ENCODE data around the gene VTN.
A peak's percentile ranks its signal among the peaks of the same experiment; 100 is the strongest.
"Not testable (repeated sequence)": the region's sequence is repeated elsewhere in the genome, so short reads cannot be mapped to it uniquely, and the experiment has no call there.

VTN gene

GRCh38 chr17:28340374-28340773 is 29.7 kb downstream of the VTN start:
- no peak for DNase-seq (ENCODE audit: low spot score)

GRCh38 chr17:28339431-28339830 is 30.7 kb downstream of the VTN start:
- DNase-seq (ENCODE audit: low spot score): no peak

GRCh38 chr17:28338769-28339212 is 31.3 kb downstream of the VTN start:
- not testable (repeated sequence) for DNase-seq (ENCODE audit: low spot score)

- DNase-seq (ENCODE audit: low spot score): no peak
Observed at GRCh38 chr17:28338056-28338768, 31.9 kb downstream of the VTN start.

- DNase-seq (ENCODE audit: low spot score): peak; percentile 43
Observed at GRCh38 chr17:28335959-28336871, 33.9 kb downstream of the VTN start.

GRCh38 chr17:28335201-28335958 is 34.7 kb downstream of the VTN start, which contains the start of the genes IFT20 and TNFAIP1:
Gene IFT20, minus strand, starts transcription at chr17:28335472. Its CDS starts 3,487 bp downstream, at chr17:28331985.
Gene TNFAIP1, plus strand, starts transcription at chr17:28335761. Its CDS starts 3,761 bp downstream, at chr17:28339522.
- DNase-seq (ENCODE audit: low spot score): peak; percentile 100

- no peak for DNase-seq (ENCODE audit: low spot score)
Observed at GRCh38 chr17:28334666-28335200, 35.4 kb downstream of the VTN start.

GRCh38 chr17:28334171-28334570 is 35.9 kb downstream of the VTN start:
- peak; percentile 42 for DNase-seq (ENCODE audit: low spot score)

GRCh38 chr17:28333083-28333746 is 36.9 kb downstream of the VTN start:
- no peak for DNase-seq (ENCODE audit: low spot score)

- DNase-seq (ENCODE audit: low spot score): no peak
Observed at GRCh38 chr17:28331891-28332420, 38.2 kb downstream of the VTN start.

GRCh38 chr17:28330671-28331070 is 39.4 kb downstream of the VTN start:
- no peak for DNase-seq (ENCODE audit: low spot score)

GRCh38 chr17:28328325-28328724 is 41.8 kb downstream of the VTN start:
- DNase-seq (ENCODE audit: low spot score): no peak

GRCh38 chr17:28327709-28328108 is 42.4 kb downstream of the VTN start:
- DNase-seq (ENCODE audit: low spot score): no peak

- no peak for DNase-seq (ENCODE audit: low spot score)
Observed at GRCh38 chr17:28327031-28327607, 43.0 kb downstream of the VTN start.

- no peak for DNase-seq (ENCODE audit: low spot score)
Observed at GRCh38 chr17:28326114-28326513, 44.0 kb downstream of the VTN start.

- no peak for DNase-seq (ENCODE audit: low spot score)
Observed at GRCh38 chr17:28325211-28325610, 44.9 kb downstream of the VTN start.

- DNase-seq (ENCODE audit: low spot score): no peak
Observed at GRCh38 chr17:28324781-28325180, 45.3 kb downstream of the VTN start.

GRCh38 chr17:28324267-28324745 is 45.8 kb downstream of the VTN start:
- DNase-seq (ENCODE audit: low spot score): no peak

GRCh38 chr17:28320215-28321061 is 49.7 kb downstream of the VTN start:
- DNase-seq (ENCODE audit: low spot score): no peak

GRCh38 chr17:28319598-28319935 is 50.5 kb downstream of the VTN start:
- no peak for DNase-seq (ENCODE audit: low spot score)
